Spleen (tissue), 7 donors: ENCODE results near the gene GAB4.

Source experiments
- CTCF ChIP-seq, 11 experiments: fragments of 200-600 bp in 7 of 11; fragments of 450-650 bp in 4 of 11; sonication (generic) in 4 of 11; IDR thresholded peaks in 8 of 11; conservative IDR thresholded peaks in 3 of 11; 1 replicate in 7 of 11; 2 replicates in 4 of 11; pipeline versions ENCODE4 v1.4.0 to v1.8.0; 2016 to 2021; ENCODE audit warnings: antibody characterized with exemption in 11 of 11, inconsistent platforms in 4 of 11, mild to moderate bottlenecking in 1 of 11
- POLR2A ChIP-seq, 3 donors: fragments of 450-650 bp; IDR thresholded peaks; one replicate each; pipeline ENCODE4 v1.5.1; 2017; ENCODE audit warnings: antibody characterized with exemption in 3 of 3, mild to moderate bottlenecking in 1 of 3
- POLR2AphosphoS5 ChIP-seq, 3 donors: sonication (generic); formaldehyde crosslinking; IDR thresholded peaks; one replicate each; pipeline ENCODE4 v1.5.1; 2017; ENCODE audit warnings: antibody characterized with exemption in 3 of 3
- donor health status: DM: no; HTN: no; CAD: no; lungs with moderate emphysema.
- donor health status: DM: no; HTN: no; CAD: no.
- donor health status: DM: no; HTN: no; CAD: no.

GRCh38 chr22:16989915-16990314 lies 18.1 kb downstream of the GAB4 start:
- no peak for TF ChIP-seq POLR2A (IDR thresholded peaks at IDR 0.05)
- TF ChIP-seq CTCF (IDR thresholded peaks at IDR 0.05 in 8 of 11, conservative IDR thresholded peaks at IDR 0.05 in 3 of 11), result no peak
- no peak for TF ChIP-seq POLR2AphosphoS5 (IDR thresholded peaks at IDR 0.05)
